GM08714 (cell line): ENCODE measurements around the gene ASPHD1.
"Not testable (repeated sequence)": the region's sequence is repeated elsewhere in the genome, so short reads cannot be mapped to it uniquely, and the experiment has no call there.

Source experiments
- H3K4me3 ChIP-seq: fragments of 200-500 bp; sonication (Bioruptor generic); 2 replicates; pipeline ENCODE4 v1.5.1; 2014; ENCODE audit warnings: mild to moderate bottlenecking, low read length, inconsistent platforms
- ZNF274 ChIP-seq: IDR thresholded peaks from 2 replicates; pipeline ENCODE4 v1.6.1; 2012; ENCODE audit warnings: mild to moderate bottlenecking, low read depth, low read length

The ASPHD1 gene, protein sequence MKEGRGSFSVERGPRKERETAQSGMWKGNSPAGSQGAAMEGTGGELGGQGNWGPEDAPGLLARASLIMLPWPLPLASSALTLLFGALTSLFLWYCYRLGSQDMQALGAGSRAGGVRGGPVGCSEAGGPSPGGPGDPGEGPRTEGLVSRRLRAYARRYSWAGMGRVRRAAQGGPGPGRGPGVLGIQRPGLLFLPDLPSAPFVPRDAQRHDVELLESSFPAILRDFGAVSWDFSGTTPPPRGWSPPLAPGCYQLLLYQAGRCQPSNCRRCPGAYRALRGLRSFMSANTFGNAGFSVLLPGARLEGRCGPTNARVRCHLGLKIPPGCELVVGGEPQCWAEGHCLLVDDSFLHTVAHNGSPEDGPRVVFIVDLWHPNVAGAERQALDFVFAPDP

DNA sequence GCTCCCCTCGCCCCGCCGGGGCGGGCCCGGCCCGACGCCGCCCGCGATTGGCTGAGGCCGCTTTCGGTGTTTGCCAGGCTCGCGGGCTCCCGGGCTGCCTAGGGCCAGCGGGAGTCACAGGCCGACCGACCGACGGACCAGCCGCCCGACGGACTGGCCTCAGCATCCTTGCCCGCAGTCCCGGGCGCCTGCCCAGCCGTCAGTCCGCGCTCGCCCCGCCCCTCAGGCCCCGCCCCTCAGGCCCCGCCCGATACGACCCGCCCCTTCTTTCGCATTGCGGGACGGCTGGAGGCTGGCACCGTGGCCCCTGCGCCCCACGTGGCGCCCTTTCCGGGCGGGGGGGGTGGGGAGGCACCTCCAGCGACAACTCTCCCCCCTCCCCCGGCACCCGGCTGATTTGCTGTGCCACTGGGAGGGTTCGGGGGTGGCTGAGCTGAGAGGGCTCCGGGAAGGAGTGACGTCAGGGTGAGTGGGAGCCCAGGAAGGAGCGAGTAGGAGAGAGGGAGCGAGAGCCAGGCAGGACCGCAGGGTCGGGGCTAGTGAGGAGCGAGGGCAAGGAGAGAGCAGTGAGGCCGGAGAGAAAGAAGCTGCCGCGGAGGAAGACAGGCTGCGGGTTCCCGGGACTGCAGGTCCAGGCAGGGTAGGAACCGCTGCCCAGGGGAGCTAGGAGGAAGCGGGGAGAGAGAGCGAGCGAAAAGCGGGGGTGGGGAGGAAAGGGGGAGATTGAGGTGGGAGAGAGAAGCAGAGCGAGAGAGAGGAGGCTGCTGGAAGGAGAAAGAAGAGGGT lies at the start of gene ASPHD1:
TSS of gene ASPHD1 (plus strand) at position 387 of the 786 bp plus-strand sequence. CDS start 484 bp downstream, outside the sequence.
- peak within 1 kb of the TSS; percentile 38; the same call in 1 of the 2 replicates for H3K4me3 ChIP-seq
- TF ChIP-seq ZNF274: no peak

DNA sequence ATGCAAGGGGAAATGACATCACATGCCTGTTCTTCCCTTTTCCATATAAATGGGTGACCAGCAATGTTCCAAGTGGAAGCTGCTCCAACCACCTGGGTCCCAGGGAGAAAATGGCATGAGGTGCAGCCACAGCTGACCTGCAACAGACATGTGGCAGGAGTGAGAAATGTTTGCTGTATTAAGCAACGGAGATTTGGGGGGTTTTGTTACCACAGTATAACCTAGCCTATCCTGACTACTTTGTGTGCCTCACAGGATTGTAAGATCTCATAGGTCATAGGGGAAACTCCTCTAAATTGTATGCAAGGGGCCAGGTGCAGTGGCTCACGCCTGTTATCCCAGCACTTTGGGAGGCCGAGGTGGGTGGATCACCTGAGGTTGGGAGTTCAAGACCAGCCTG lies 49.3 kb upstream of the ASPHD1 start:
- no peak for TF ChIP-seq ZNF274
- no peak overlapping the region for H3K4me3 ChIP-seq

DNA sequence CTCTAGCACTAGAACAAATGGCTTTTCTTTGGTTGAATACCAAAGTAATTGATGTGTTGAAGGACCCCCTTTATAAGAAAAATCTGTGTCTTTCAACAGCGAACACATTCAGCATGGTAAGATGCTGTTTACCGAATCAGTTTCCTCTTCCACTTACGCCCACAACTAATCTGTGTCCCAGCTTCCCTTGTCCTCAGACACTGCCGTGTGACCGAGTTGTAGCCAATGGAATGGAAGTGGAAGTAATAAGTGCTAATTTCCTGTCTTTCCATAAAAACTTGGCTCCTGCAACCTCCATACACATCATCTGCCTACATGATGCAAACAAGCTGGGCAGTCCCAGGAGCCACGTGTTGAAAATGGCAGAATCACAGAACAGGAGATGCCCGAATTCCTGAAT lies 47.6 kb upstream of the ASPHD1 start:
- TF ChIP-seq ZNF274: no peak
- no peak overlapping the region for H3K4me3 ChIP-seq

DNA sequence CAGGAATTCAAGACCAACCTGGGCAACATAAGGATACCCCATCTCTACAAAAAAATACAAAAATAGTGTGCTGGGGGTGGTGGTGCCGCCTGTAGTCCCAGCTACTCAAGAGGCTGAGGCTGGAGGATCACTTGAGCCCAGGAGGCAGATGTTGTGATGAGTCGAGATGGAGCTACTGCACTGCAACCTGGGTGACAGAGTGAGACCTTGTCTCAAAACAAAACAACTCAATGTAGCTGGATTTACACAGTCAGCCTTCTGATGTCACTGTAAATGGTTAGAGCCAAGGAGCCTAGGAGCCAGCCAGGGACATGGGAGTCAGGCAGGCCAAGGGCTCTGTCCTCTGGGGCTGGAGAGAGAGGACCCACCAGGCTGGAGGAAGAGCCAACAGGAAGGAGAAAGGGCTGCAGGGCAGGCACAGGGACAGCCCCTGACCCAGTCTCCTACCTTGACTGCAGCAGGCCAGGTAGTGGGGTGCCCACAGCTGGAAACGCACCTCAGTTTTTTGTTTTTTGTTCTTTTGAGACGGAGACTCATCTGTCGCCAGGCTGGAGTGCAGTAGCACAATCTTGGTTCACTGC lies 45.7 kb upstream of the ASPHD1 start:
- no peak for TF ChIP-seq ZNF274
- no peak overlapping the region for H3K4me3 ChIP-seq

DNA sequence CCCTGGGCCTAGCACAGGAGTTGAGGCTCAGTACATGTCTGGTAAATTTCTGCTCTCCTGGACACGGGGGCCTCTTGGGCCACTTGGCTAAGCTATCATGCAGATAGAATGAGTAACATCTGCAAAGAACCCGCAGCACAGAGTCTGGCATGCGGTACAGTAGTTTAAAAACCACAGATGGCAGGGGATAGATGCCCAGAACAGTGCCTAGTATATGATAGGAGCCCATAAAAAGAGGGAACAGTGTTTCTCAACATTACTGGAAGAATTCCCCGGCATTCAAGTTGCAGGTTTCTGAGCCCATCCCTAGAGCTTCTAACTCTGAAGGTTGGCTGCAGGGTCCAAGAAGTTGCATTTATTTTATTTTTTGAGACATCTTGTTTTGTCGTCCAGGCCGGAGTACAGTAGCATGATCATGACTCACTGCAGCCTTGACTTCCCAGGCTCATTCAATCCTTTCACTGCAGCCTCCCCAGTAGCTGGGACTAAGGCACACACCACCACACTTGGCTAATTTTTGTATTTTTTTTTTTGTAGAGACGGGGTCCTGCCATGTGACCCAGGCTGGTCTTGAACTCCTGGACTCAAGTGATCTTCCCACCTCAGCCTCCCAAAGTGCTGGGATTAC lies 43.0 kb upstream of the ASPHD1 start:
- no peak for TF ChIP-seq ZNF274
- H3K4me3 ChIP-seq: no peak overlapping the region

DNA sequence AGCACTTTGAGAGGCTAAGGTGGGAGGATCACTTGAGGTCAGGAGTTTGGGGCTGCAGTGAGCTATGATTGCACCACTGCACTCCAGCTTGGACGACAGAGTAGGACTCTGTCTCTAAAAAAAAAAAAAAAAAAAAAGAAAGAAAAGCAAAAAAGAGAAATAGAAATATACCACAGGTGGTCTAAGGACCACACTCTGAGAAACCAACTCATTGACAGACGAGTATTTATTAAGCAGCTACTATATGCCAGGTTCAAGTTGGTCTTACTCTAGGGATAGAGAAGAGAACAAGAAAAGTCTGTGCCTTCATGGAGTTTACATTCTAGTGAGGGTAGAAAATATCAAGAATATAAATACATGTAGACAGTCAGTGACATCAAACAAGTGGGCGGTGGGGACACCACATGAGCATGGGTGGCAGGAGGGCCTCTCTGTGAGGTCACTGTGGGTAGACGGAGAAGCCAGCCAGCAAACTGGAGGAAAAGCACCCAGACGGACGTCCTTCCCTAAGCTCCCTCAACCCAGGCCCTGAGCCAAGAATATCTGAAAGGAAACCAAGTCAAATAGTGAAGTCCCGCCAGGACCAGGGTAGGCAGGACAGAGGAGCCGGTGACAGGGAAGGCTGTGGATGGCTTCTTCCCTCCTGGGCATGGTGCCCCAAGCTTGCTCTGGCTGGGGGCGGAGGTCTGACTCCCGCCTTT lies 42.0 kb upstream of the ASPHD1 start:
- H3K4me3 ChIP-seq: no peak overlapping the region
- TF ChIP-seq ZNF274: no peak

DNA sequence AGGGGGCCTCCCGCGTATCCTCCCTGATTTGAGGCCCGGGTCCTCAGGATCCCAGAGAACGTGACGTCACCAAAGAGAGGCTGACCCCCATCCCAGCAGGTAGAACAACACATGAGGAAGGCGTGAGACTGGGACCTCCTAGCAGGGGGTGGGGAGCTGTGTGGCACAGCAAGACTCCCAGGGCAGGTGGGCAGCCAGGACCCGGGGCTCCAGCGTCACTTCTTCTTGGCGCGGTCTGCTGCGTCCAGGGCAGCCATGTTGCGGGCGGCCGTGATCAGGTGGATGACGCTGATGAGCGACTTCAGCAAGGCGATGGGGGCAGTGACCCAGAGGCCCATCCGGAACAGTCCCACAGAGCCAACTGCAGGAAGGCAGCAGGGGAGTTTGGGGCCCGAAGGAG lies 41.3 kb upstream of the ASPHD1 start:
- no peak overlapping the region for H3K4me3 ChIP-seq
- no peak for TF ChIP-seq ZNF274

DNA sequence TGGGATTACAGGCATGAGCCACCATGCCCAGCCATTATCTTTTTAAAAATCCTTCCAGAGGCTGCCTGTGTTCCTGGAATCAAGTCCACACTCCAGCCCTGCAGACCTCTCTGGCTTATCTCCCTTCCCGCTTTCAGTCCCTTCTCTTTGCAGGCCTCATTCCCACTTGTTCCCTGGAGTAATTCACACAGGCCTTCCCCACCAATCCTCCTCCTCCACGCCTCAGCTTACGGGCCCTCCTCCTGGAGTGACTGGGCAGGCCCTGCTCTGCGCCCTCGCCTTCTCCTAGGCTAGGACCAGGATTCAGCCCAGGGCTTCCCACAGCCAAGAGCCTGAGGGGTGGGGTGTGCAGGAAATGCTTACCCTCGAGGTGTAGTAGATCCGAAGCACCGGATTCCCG lies 40.1 kb upstream of the ASPHD1 start:
- H3K4me3 ChIP-seq: no peak overlapping the region
- no peak for TF ChIP-seq ZNF274

DNA sequence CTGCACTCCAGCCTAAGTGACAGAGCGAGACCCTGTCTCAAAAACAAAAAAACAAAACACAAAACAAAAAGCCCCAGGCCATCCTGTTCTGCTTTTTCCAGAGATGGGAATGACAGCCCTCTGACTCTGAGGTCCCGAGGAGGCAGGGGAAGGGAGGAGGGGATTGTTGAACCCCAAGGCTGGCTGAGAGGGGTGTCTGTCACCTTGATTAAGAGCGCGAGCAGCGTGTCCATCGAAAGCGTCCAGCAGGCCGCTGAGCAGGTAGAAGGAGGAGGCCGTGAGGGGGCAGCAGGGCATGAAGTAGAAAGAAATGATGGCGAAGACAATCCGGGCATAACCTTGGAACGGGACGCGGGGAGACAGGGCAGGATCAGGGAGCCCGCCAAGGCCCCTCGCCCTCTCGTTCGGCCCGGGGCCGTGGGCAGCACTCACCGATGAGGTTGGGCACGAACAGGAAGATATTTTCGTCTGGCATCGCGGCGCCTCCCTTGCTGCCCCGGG lies 37.9 kb upstream of the ASPHD1 start:
- H3K4me3 ChIP-seq: peak overlapping the region; percentile 73
- no peak for TF ChIP-seq ZNF274

DNA sequence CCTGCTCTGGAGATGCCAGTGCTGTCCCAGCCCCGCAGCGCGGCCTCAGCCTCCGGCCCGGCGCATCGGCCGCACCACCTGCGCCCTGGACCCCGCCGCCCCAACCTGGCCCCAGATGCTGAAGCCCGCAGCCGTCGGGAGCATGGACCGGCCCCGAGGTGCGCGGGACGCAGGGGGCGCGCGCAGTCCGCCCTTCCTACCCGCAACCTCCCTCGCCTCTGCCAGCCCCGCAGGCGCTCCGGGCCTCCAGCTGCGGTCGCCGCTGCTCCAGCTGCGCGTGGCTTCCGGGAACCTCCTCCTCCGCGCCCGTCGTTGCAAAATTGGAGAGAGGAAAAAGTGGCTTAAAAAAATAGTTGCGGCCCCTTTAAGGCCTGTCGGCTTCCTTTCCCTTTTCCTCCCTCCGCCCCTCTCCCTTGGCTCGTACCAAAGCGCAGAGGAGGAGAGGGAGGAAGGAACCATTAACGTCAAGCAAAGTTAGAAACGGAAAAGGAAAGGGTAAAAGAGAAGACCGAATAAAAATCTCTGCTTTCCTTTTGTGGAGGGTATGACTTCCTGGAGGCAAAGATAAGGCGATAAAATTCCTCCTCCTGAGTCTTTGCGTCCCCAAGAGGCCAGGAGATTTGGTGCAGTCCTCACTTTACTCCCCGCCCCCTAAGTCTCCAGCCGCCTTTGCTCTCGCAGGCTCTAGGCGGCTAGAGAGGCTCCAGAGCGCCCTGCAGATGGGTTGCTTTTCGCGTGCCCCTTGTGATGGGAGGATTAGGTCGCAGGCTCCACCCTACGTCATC lies 37.2 kb upstream of the ASPHD1 start, which contains the start of gene CDIPT:
TSS of gene CDIPT (minus strand) at position 343 of the 785 bp plus-strand sequence. CDS start 369 bp downstream, outside the sequence.
- TF ChIP-seq ZNF274: no peak
- peak within 1 kb of the TSS; percentile 73 for H3K4me3 ChIP-seq

DNA sequence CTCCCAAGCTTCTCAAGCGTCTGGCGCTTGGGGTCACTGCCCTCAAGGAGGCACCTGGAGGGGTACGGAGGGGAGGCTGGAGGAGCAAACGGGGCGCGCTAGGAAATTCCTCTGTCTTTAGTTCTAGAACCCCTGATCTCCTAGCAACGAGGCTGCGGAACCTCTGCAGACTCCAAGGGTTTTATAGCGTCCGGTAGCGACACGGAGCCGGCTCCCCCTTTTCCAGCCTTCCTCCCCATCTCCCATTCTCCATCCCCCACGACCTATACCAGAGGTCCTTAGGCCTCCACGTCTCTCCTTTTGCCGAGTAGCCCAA lies 36.7 kb upstream of the ASPHD1 start:
- peak overlapping the region; percentile 8; the same call in 1 of the 2 replicates for H3K4me3 ChIP-seq
- TF ChIP-seq ZNF274: no peak

DNA sequence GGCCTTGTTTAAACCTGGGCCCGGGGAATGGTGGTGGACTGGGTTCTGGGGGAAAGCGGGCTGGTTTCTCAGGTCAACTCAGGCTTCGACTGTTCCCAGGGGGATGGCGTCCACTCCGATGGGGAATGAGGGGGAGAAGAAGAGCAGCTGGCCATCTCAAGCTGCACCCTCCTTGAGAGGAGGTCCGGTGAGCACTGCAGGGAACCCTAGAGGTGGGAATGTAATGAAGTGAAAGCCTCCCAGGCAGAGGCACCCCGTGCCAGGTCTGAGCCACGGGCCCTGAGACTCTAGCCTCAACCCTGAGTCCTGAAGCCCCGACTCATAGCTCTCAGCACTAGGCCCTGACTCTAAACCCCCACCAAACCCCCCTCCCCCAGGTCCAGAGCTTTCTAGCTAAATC lies 36.1 kb upstream of the ASPHD1 start:
- TF ChIP-seq ZNF274: no peak
- no peak overlapping the region for H3K4me3 ChIP-seq

DNA sequence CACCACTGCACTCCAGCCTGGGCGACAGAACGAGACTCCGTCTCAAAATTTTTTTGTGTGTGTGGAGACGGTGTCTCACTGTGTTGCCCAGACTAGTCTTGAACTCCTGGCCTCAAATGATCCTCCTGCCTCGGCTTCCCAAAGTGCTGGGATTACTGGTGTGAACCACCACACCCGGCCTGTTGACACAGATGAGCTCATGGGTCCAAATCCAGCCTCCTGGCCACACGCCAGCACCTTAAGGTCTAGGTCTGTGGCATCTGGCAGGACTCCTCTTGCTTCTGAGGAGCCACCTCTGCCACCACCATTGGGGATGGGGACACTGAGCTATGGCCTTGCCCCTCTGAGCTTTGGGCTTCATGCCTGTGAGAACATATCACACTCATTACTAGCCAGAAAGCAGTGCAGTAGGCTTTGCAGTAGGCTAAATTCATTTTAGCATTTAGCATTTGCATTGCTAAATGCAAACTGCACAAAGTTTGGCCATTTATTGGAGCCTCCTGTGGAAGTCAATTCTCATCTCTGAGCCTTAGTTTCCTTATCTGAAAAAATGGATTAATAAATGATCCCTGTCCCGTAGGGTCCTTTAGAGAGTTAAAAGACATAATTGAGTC lies 31.8 kb upstream of the ASPHD1 start:
- no peak for TF ChIP-seq ZNF274
- H3K4me3 ChIP-seq: no peak overlapping the region

DNA sequence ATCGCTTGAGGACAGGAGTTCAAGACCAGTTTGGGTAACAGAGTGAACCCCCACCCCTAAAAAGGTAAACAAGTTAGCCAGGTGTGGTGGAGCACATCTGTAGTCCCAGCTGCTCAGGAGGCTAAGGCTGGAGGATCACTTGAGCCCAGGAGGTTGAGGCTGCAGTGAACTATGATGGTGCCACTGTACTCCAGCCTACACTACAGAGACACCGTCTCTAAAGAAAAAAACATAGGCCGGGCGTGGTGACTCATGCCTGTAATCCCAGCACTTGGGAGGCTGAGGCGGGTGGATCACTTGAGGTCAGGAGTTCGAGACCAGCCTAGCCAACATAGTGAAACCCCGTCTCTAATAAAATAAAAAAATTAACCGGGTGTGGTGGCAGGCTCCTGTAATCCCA lies 31.2 kb upstream of the ASPHD1 start:
- not testable (repeated sequence) for H3K4me3 ChIP-seq
